Measurements from ENCODE around the gene AXIN1.
A peak's percentile ranks its signal among the peaks of the same experiment; 100 is the strongest.
"Not testable (repeated sequence)": the region's sequence is repeated elsewhere in the genome, so short reads cannot be mapped to it uniquely, and the experiment has no call there.

AXIN1 gene

GRCh38 chr16:275041-275641 is 77.4 kb downstream of the AXIN1 start:
- Histone ChIP-seq H3K4me3 (ENCODE audit: low read depth, low read length) (peak overlapping the region; percentile 70), H3K27ac (ENCODE audit: low read depth, low read length) (no peak overlapping the region)

DNA sequence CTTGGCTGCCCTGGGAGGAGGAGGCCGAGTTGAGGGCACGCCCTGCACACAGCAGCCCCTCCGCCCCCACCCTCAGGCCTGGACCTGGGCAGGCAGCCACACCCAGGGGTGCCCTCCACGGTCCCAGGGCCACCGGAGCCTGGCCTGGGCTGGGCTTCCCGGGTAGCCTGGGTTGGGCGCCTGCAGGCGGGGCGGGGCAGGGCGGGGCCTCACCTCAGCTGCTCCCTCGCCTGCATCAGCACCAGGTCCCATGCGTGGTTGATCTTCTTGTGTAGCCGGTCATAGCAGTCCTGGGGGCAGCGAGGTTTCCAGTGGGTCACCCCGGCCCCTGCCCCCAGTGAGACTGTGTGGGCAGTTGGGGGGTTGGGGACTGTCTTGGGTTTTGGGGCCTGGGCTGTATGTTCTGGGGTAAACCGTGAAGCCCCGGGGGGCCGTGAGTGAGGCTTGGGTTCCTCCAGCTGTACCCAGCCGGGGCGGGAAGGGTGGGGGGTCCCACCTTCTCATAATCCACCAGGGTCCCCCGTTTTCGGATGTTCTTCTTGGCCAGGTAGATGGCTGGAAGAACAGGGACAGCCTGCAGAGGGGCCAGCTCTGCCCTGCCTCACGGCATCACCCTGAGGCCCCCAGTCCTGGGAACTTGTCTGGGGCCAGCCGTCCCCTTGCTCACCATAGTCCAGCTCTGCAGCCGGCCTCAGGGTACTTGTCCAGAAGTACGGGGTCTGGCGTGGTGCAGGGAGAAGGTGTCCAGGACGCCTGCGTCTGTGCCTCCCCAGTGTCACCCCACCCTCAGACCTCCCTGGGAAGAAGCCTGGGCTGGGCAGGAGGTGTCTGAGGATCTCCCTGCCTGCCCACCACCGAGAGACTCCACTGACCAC is 78.7 kb downstream of the AXIN1 start:
- peaks cover 5% of the 10 kb centered on the region; the same call in 1 of the 2 replicates for H3K4me1 ChIP-seq (ENCODE audit: control insufficient read depth, insufficient read depth, low read length)
- no peaks in the 10 kb centered on the region for H3K36me3 ChIP-seq (ENCODE audit: control insufficient read depth, insufficient read depth, low read length)
- no peaks in the 10 kb centered on the region for H3K9me3 ChIP-seq (ENCODE audit: control insufficient read depth, insufficient read depth, low read depth, low read length)
- H3K27me3 ChIP-seq (ENCODE audit: control insufficient read depth, insufficient read depth, low read length) = peaks cover 52% of the 10 kb centered on the region
- no peak overlapping the region for H3K9ac ChIP-seq (ENCODE audit: low read length)
- H3K27ac ChIP-seq (ENCODE audit: low read depth, low read length) = no peak overlapping the region
- H3K4me3 ChIP-seq (ENCODE audit: low read depth, low read length) = no peak overlapping the region

More at GRCh38 chr16:275041-275641, 77.4 kb downstream of the AXIN1 start:
- no peaks in the 10 kb centered on the region for H3K36me3 ChIP-seq (ENCODE audit: control insufficient read depth, insufficient read depth, low read length)
- peaks cover 66% of the 10 kb centered on the region for H3K27me3 ChIP-seq (ENCODE audit: control insufficient read depth, insufficient read depth, low read length)
- no peak overlapping the region for H3K9ac ChIP-seq (ENCODE audit: low read length)
- peaks cover 5% of the 10 kb centered on the region; the same call in 1 of the 2 replicates for H3K4me1 ChIP-seq (ENCODE audit: control insufficient read depth, insufficient read depth, low read length)
- no peaks in the 10 kb centered on the region for H3K9me3 ChIP-seq (ENCODE audit: control insufficient read depth, insufficient read depth, low read depth, low read length)

- no peak overlapping the region for H3K4me3 ChIP-seq (ENCODE audit: low read depth, low read length)
- no peaks in the 10 kb centered on the region for H3K9me3 ChIP-seq (ENCODE audit: control insufficient read depth, insufficient read depth, low read depth, low read length)
- H3K27me3 ChIP-seq (ENCODE audit: control insufficient read depth, insufficient read depth, low read length) = peaks cover 44% of the 10 kb centered on the region
- H3K4me1 ChIP-seq (ENCODE audit: control insufficient read depth, insufficient read depth, low read length) = peaks cover 5% of the 10 kb centered on the region; the same call in 1 of the 2 replicates
- H3K36me3 ChIP-seq (ENCODE audit: control insufficient read depth, insufficient read depth, low read length) = no peaks in the 10 kb centered on the region
- H3K9ac ChIP-seq (ENCODE audit: low read length) = no peak overlapping the region
- H3K27ac ChIP-seq (ENCODE audit: low read depth, low read length) = no peak overlapping the region
Observed at GRCh38 chr16:272633-273546, 79.6 kb downstream of the AXIN1 start.

DNA sequence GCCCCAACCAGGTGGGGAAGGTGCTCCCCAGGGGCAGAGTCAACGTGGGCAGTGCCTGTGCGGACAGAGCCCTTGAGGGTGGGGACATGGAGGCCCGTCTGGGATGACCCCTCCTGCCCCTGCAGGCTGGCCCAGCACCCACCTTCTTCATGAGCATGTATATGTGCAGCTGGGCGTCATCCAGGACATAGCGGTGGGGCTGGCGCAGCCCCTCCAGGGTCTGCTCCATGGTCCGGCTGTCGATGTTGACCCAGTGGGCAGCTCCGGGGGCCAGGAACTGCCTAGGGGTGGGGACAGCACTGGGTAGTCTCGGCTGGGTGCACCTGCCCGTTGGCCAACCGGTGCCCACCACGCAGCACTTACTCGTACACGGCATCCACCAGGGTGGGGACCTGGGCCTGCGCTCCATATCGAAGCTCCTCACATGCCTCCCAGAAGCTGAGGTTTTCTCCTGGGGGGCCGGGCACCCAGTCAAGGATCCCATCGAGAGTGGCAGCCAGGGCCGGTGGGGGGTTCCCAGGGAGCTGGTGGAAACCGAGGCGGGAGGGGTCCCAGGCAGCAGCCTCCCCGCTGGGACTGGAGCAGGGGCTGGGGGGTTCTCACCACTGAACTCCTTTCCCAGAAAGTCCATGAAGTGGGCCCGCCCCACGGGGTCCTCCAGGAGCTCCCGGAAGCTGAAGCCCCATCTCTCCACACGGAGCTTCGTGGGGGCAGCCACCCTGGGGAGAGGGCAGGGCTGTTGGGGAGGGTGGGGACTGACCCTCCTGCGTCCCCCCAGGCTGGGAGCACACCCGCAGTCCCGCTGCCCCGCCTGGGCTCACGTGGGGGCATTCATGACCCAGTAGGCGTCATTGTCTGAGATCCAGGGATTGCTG is 81.9 kb downstream of the AXIN1 start:
- Histone ChIP-seq H3K9ac (ENCODE audit: low read length) (no peak overlapping the region), H3K4me1 (ENCODE audit: control insufficient read depth, insufficient read depth, low read length) (peaks cover 5% of the 10 kb centered on the region; the same call in 1 of the 2 replicates), H3K27me3 (ENCODE audit: control insufficient read depth, insufficient read depth, low read length) (peaks cover 27% of the 10 kb centered on the region), H3K27ac (ENCODE audit: low read depth, low read length) (no peak overlapping the region), H3K4me3 (ENCODE audit: low read depth, low read length) (no peak overlapping the region), H3K9me3 (ENCODE audit: control insufficient read depth, insufficient read depth, low read depth, low read length) (no peaks in the 10 kb centered on the region), H3K36me3 (ENCODE audit: control insufficient read depth, insufficient read depth, low read length) (no peaks in the 10 kb centered on the region)

DNA sequence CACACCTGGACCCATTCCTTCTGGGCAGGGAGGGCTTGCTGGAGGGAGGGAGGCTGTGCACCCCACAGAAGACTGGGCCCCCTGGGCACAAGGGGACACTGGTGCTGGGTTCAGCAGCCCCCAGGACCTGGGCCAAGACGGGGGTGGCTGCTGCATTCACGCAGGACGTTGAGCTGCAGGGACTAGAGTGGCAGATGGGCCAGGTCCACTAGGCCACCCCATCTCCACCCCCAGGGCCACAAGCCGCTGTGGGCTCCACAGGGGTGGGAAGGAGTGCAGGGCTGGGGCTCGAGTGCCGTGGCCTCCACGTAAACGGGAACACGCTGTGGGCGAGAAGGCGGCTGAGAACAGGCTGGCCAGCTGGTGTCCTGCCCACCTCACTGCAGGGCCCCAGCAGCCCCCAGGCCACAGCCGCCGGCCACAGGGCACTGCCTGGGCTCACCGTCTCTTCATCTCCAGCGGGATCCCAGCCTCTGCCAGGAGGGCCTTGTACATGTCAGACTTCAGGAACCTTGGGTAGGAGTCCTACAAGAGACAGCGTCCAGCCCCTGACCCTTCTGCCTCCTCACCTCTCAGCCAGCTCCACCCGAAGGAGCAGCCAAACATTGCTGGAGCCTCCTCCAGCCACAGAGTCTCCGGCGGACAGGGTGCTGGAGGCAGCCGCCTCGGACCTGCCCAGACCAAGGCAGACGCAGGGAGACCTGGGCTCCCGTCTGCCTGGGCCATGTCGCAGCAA is 83.3 kb downstream of the AXIN1 start:
- Histone ChIP-seq H3K27me3 (ENCODE audit: control insufficient read depth, insufficient read depth, low read length) (peaks cover 15% of the 10 kb centered on the region), H3K36me3 (ENCODE audit: control insufficient read depth, insufficient read depth, low read length) (peaks cover 10% of the 10 kb centered on the region), H3K4me1 (ENCODE audit: control insufficient read depth, insufficient read depth, low read length) (no peaks in the 10 kb centered on the region), H3K27ac (ENCODE audit: low read depth, low read length) (no peak overlapping the region), H3K9ac (ENCODE audit: low read length) (no peak overlapping the region), H3K4me3 (ENCODE audit: low read depth, low read length) (no peak overlapping the region), H3K9me3 (ENCODE audit: control insufficient read depth, insufficient read depth, low read depth, low read length) (no peaks in the 10 kb centered on the region)

DNA sequence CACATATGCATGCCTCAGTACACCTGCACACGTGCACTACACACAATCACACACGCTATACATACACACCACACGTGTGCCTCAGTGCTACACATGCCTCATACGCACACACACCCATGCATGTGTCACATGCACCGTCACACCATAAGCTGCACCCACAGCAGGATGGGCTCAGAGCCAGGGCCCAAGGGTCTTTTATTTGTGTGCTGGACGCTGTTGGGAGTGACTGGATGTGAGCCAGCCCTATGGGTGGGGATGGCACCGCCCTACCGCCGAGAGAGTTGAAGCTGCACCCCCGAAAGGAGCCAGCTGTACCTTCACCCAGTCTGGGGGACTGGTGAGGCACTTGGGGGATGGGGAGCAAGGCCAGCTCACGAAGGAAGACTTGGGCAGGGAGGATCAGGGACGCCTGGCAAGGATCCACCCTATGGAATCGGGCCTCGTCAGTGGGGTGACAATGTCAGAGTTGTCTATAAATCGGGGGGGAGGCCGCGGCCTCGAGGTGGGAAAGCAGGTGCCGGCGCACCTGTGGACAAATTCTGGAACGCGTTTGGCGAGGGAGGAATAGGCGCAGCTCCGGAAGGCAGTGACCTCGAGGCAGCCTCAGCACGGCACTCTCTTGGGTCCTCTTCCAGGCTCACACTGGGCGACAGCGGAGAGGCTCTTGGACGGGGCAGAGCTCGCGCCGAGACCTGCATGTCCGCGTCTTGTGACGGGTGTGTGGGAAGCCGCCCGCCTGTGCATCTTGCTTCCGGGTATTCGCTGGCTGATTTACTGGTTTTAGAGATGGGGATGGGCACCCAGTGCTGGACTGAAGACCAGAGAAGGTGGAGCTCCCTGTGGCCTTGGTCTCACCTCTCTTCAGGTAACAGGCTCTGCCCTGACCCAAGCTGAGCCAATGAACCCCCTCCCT is 84.1 kb downstream of the AXIN1 start:
- Histone ChIP-seq H3K27ac (ENCODE audit: low read depth, low read length) (no peak overlapping the region), H3K36me3 (ENCODE audit: control insufficient read depth, insufficient read depth, low read length) (peaks cover 18% of the 10 kb centered on the region), H3K4me1 (ENCODE audit: control insufficient read depth, insufficient read depth, low read length) (no peaks in the 10 kb centered on the region), H3K27me3 (ENCODE audit: control insufficient read depth, insufficient read depth, low read length) (peaks cover 8% of the 10 kb centered on the region; the same call in 1 of the 2 replicates), H3K9me3 (ENCODE audit: control insufficient read depth, insufficient read depth, low read depth, low read length) (no peaks in the 10 kb centered on the region), H3K9ac (ENCODE audit: low read length) (no peak overlapping the region), H3K4me3 (ENCODE audit: low read depth, low read length) (no peak overlapping the region)

GRCh38 chr16:267562-267961 is 85.0 kb downstream of the AXIN1 start:
- not testable (repeated sequence) for H3K9ac ChIP-seq (ENCODE audit: low read length); H3K4me3 ChIP-seq (ENCODE audit: low read depth, low read length); H3K27me3 ChIP-seq (ENCODE audit: control insufficient read depth, insufficient read depth, low read length); H3K9me3 ChIP-seq (ENCODE audit: control insufficient read depth, insufficient read depth, low read depth, low read length); H3K27ac ChIP-seq (ENCODE audit: low read depth, low read length); H3K4me1 ChIP-seq (ENCODE audit: control insufficient read depth, insufficient read depth, low read length)
- H3K36me3 ChIP-seq (ENCODE audit: control insufficient read depth, insufficient read depth, low read length) = peaks cover 24% of the 10 kb centered on the region

DNA sequence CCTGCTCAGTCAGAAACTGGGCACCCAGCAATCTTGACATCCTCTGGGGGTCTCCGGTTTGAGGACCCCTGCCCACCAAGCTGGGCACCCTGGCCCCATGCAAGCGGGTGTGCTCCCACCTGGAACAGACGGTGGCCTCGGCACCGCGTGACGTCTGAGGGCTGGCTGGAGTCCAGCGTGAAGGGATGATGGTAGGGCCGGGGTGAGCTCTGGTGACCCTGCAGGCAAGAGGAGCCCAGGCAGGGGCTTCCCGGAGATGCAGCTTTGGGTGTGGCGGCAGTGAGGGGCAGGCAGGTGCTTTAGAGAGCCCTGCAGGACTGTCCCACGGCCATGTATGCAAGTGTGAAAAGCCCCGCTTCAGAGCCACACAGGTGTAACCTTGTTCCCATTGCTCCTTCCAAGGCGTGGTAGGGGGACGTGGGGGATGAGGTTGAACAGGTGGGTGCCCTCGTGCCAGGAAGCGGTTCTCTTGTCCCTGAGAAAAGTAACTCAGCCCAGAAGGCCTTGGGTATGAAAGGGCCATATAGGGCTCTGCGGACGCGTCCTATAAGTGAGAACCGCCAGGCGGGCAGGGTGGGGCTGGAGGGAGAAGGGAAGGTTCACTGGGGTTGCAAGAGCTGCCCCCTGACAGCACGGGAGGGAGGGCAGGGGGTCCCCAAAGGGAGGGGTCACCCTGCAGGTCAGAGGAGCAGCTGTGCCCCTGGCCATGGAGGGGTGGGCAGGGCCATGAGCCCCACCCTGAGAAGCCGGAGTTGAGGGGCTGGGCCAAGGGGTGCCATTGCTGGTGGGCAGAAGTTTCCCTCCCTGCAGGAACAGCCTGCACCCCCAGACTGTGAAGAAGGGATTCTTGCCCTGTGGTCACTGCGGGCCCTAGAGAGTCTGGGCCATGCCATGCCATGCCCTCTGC is 86.0 kb downstream of the AXIN1 start:
- Histone ChIP-seq H3K27ac (ENCODE audit: low read depth, low read length) (no peak overlapping the region), H3K4me3 (ENCODE audit: low read depth, low read length) (no peak overlapping the region), H3K4me1 (ENCODE audit: control insufficient read depth, insufficient read depth, low read length) (no peaks in the 10 kb centered on the region), H3K9ac (ENCODE audit: low read length) (no peak overlapping the region), H3K36me3 (ENCODE audit: control insufficient read depth, insufficient read depth, low read length) (peaks cover 34% of the 10 kb centered on the region), H3K9me3 (ENCODE audit: control insufficient read depth, insufficient read depth, low read depth, low read length) (no peaks in the 10 kb centered on the region), H3K27me3 (ENCODE audit: control insufficient read depth, insufficient read depth, low read length) (no peaks in the 10 kb centered on the region)

All from HUES6 (cell line).